Esophagus squamous epithelium (tissue), 4 donors: Measurements from ENCODE around the gene UBE2G2.

Experiments used
- POLR2A ChIP-seq, 4 donors: fragments of 450-650 bp; IDR thresholded peaks; one replicate each; pipeline ENCODE4 v1.6.1; 2017; ENCODE audit warnings: antibody characterized with exemption in 4 of 4, mild to moderate bottlenecking in 4 of 4, moderate library complexity in 3 of 4
- TF ChIP-seq, protein P1 (sequence below), 6 experiments: fragments of 450-650 bp in 4 of 6; fragments of 200-600 bp in 2 of 6; sonication (generic) in 2 of 6; IDR thresholded peaks; one replicate each; pipeline ENCODE4 v1.5.1; 2016 to 2019; ENCODE audit warnings: antibody characterized with exemption in 6 of 6, mild to moderate bottlenecking in 4 of 6, moderate library complexity in 4 of 6

DNA sequence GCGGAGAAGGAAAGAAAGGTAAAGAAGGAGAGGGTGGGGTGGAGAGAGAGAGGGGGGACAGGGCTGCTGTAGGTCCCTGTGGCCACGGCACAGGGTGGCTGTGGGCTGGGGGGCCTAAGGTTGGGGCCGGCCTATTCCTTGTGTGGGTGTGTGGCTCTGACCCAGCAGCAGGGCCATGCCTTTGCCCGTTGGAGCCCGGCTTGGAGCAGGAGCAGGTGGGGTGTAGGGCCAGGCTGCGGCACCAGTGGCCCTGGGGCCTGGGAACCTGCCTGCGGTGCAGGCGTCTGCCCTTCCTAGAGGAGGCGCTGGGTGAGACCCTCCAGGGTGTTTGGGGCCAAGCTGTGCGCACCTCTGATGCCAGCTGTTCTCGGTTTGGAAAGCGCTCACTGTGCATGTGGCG lies 35.9 kb upstream of the UBE2G2 start:
- TF ChIP-seq, protein P1, sequence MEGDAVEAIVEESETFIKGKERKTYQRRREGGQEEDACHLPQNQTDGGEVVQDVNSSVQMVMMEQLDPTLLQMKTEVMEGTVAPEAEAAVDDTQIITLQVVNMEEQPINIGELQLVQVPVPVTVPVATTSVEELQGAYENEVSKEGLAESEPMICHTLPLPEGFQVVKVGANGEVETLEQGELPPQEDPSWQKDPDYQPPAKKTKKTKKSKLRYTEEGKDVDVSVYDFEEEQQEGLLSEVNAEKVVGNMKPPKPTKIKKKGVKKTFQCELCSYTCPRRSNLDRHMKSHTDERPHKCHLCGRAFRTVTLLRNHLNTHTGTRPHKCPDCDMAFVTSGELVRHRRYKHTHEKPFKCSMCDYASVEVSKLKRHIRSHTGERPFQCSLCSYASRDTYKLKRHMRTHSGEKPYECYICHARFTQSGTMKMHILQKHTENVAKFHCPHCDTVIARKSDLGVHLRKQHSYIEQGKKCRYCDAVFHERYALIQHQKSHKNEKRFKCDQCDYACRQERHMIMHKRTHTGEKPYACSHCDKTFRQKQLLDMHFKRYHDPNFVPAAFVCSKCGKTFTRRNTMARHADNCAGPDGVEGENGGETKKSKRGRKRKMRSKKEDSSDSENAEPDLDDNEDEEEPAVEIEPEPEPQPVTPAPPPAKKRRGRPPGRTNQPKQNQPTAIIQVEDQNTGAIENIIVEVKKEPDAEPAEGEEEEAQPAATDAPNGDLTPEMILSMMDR (IDR thresholded peaks at IDR 0.05): no peak
- TF ChIP-seq POLR2A (IDR thresholded peaks at IDR 0.05): no peak
